H1 (cell line): Measurements from ENCODE around the gene C2CD4C. TPM values are rescaled to one million over a fixed set of nuclear protein-coding genes. Genes with fewer than 3 reads are reported as not detected.
"Not testable (repeated sequence)": the region's sequence is repeated elsewhere in the genome, so short reads cannot be mapped to it uniquely, and the experiment has no call there.

Source experiments
- CTCF ChIA-PET: fragments of 300-600 bp; sonication (Branson Sonifier 250); formaldehyde crosslinking; loops from one replicate; lab custom pipeline; 2021; ENCODE audit not compliant: partially characterized antibody; lab: Charles Lee
- POLR2A ChIA-PET: fragments of 300-600 bp; sonication (Branson Sonifier 250); formaldehyde crosslinking; loops from one replicate; lab custom pipeline; 2021; ENCODE audit warnings: inconsistent platforms; ENCODE audit not compliant: partially characterized antibody; lab: Charles Lee
- DNase-seq, 2 experiments: peaks; one replicate each; pipeline versions ENCODE4 v3.0.0 to v3.0.0-alpha.2; 2010 to 2022; ENCODE audit warnings: low spot score in 2 of 2, low read depth in 1 of 2, mixed read lengths in 1 of 2
- FAIRE-seq: peaks from 2 replicates; lab custom pipeline; 2011; peaks lifted over from hg19 to GRCh38; lab: Jason Lieb, UNC
- H2AFZ ChIP-seq: 2 replicates; pipeline ENCODE4 v1.8.1; 2012; ENCODE audit warnings: low read length, inconsistent platforms
- H2AK5ac ChIP-seq: 2 replicates; pipeline ENCODE4 v1.6.1; 2013; ENCODE audit warnings: low read depth, low read length
- H2BK120ac ChIP-seq: replicated peaks from 2 replicates; pipeline ENCODE3; 2013; ENCODE audit warnings: low read depth, low read length, inconsistent platforms
- H2BK12ac ChIP-seq: 2 replicates; pipeline ENCODE4 v1.6.1; 2013; ENCODE audit warnings: low read depth, low read length
- H2BK15ac ChIP-seq: 2 replicates; pipeline ENCODE4 v1.6.1; 2013; ENCODE audit warnings: low read length
- H2BK20ac ChIP-seq: 2 replicates; pipeline ENCODE4 v1.6.1; 2013; ENCODE audit warnings: low read length
- H2BK5ac ChIP-seq: 2 replicates; pipeline ENCODE4 v1.6.1; 2013; ENCODE audit warnings: low read depth, low read length
- H3K14ac ChIP-seq: 2 replicates; pipeline ENCODE4 v1.6.1; 2013; ENCODE audit warnings: inconsistent platforms; ENCODE audit not compliant: insufficient read length
- H3K18ac ChIP-seq: 2 replicates; pipeline ENCODE4 v1.6.1; 2013; ENCODE audit warnings: low read length; ENCODE audit errors: extremely low read depth
- H3K23ac ChIP-seq: 2 replicates; pipeline ENCODE4 v1.6.1; 2013; ENCODE audit warnings: inconsistent platforms; ENCODE audit not compliant: insufficient read length
- H3K23me2 ChIP-seq: 2 replicates; pipeline ENCODE4 v1.6.1; 2013; ENCODE audit warnings: low read depth, low read length
- H3K27ac ChIP-seq: 2 replicates; pipeline ENCODE4 v1.6.1; 2011; ENCODE audit warnings: low read depth, low read length, inconsistent platforms
- H3K27me3 ChIP-seq, 4 experiments: replicated peaks in 1 of 4; 1 replicate in 1 of 4; 2 replicates in 3 of 4; pipeline versions ENCODE4 v1.6.1 to v1.8.1; 2011 to 2013; ENCODE audit warnings: low read length in 3 of 4, mild to moderate bottlenecking in 3 of 4, inconsistent platforms in 2 of 4, mixed read lengths in 2 of 4, moderate library complexity in 1 of 4; ENCODE audit not compliant: control insufficient read depth in 3 of 4, insufficient read depth in 3 of 4; ENCODE audit errors: extremely low read depth in 1 of 4
- H3K36me3 ChIP-seq, 4 experiments: 2 replicates each; pipeline versions ENCODE4 v1.6.1 to v1.8.1; 2011 to 2013; ENCODE audit warnings: mild to moderate bottlenecking in 4 of 4, low read length in 3 of 4, moderate library complexity in 2 of 4, control low read depth in 1 of 4, inconsistent platforms in 1 of 4; ENCODE audit not compliant: insufficient read depth in 4 of 4, control insufficient read depth in 2 of 4
- H3K4ac ChIP-seq: replicated peaks from 2 replicates; pipeline ENCODE3; 2013; ENCODE audit warnings: low read length, low read depth, mixed read lengths, inconsistent platforms; ENCODE audit not compliant: insufficient read length
- H3K4me1 ChIP-seq, 4 experiments: replicated peaks in 1 of 4; 1 replicate in 1 of 4; 2 replicates in 3 of 4; pipeline versions ENCODE4 v1.6.1 to v1.8.1; 2011 to 2013; ENCODE audit warnings: low read length in 3 of 4, inconsistent platforms in 2 of 4, mixed read lengths in 1 of 4; ENCODE audit not compliant: insufficient read depth in 4 of 4, control insufficient read depth in 3 of 4
- H3K4me2 ChIP-seq, 2 experiments: 2 replicates each; pipeline versions ENCODE4 v1.6.1 to v1.8.1; 2011 to 2013; ENCODE audit warnings: low read depth in 2 of 2, low read length in 2 of 2, control low read depth in 1 of 2, inconsistent platforms in 1 of 2, mild to moderate bottlenecking in 1 of 2; ENCODE audit not compliant: insufficient read depth in 1 of 2
- H3K4me3 ChIP-seq, 4 experiments: fragments of 200-600, 300-600 bp in 1 of 4; sonication (generic), shearing (Covaris generic), sonication (Bioruptor Twin) in 1 of 4; 2 replicates each; pipeline versions ENCODE4 v1.5.1 to v1.8.1; 2011 to 2016; ENCODE audit warnings: low read length in 4 of 4, low read depth in 3 of 4, control low read depth in 2 of 4, inconsistent platforms in 2 of 4, mild to moderate bottlenecking in 2 of 4, mixed read lengths in 1 of 4, moderate library complexity in 1 of 4; ENCODE audit not compliant: insufficient read depth in 2 of 4; ENCODE audit errors: extremely low read depth in 1 of 4
- H3K56ac ChIP-seq: replicated peaks from 2 replicates; pipeline ENCODE3; 2013; ENCODE audit warnings: low read depth, mild to moderate bottlenecking, mixed read lengths, low read length, inconsistent platforms; ENCODE audit not compliant: insufficient read length
- H3K79me1 ChIP-seq: 2 replicates; pipeline ENCODE4 v1.6.1; 2013; ENCODE audit warnings: low read depth, low read length, control low read depth
- H3K79me2 ChIP-seq, 2 experiments: 2 replicates each; pipeline versions ENCODE4 v1.6.1 to v1.8.1; 2012 to 2013; ENCODE audit warnings: low read length in 2 of 2, mild to moderate bottlenecking in 2 of 2, inconsistent platforms in 1 of 2; ENCODE audit not compliant: insufficient read depth in 2 of 2, control insufficient read depth in 1 of 2
- H3K9ac ChIP-seq, 4 experiments: replicated peaks in 1 of 4; 1 replicate in 1 of 4; 2 replicates in 3 of 4; pipeline versions ENCODE4 v1.6.1 to v1.8.1; 2011 to 2013; ENCODE audit warnings: low read depth in 3 of 4, low read length in 3 of 4, control low read depth in 2 of 4, mild to moderate bottlenecking in 2 of 4, moderate library complexity in 2 of 4, inconsistent platforms in 1 of 4; ENCODE audit errors: extremely low read depth in 1 of 4
- H3K9me3 ChIP-seq, 2 experiments: 2 replicates each; pipeline versions ENCODE4 v1.6.1 to v1.8.1; 2012 to 2013; ENCODE audit warnings: mild to moderate bottlenecking in 2 of 2, moderate library complexity in 2 of 2, control low read depth in 1 of 2, inconsistent platforms in 1 of 2, low read depth in 1 of 2, low read length in 1 of 2, mixed read lengths in 1 of 2; ENCODE audit not compliant: insufficient read depth in 2 of 2
- H4K20me1 ChIP-seq, 2 experiments: replicated peaks in 1 of 2; 2 replicates each; pipeline versions ENCODE3 to v1.8.1; 2011 to 2013; ENCODE audit warnings: inconsistent platforms in 2 of 2, low read length in 2 of 2, mild to moderate bottlenecking in 1 of 2; ENCODE audit not compliant: insufficient read depth in 2 of 2, control insufficient read depth in 1 of 2
- H4K5ac ChIP-seq: 2 replicates; pipeline ENCODE4 v1.6.1; 2013; ENCODE audit warnings: low read length, low read depth, mixed read lengths, inconsistent platforms; ENCODE audit not compliant: insufficient read length
- H4K8ac ChIP-seq: 2 replicates; pipeline ENCODE4 v1.8.0; 2013; ENCODE audit warnings: mild to moderate bottlenecking, moderate library complexity, low read length, inconsistent platforms; ENCODE audit not compliant: insufficient read depth; ENCODE audit errors: extremely low read depth
- H4K91ac ChIP-seq: replicated peaks from 2 replicates; pipeline ENCODE3; 2013; ENCODE audit warnings: low read length, mixed read lengths, inconsistent platforms; ENCODE audit not compliant: insufficient read length
- WGBS, 2 experiments: shearing (Covaris generic) in 1 of 2; methylation state at CpG; one replicate each; pipeline versions ENCODE4 v1.1.6 to v1.1.7; 2013 to 2015; ENCODE audit warnings: low lambda C conversion rate in 2 of 2, mixed read lengths in 2 of 2, inconsistent platforms in 1 of 2, low coverage in 1 of 2, missing lambda C conversion rate in 1 of 2; ENCODE audit not compliant: insufficient replicate concordance in 2 of 2, insufficient coverage in 1 of 2, insufficient read length in 1 of 2; ENCODE audit errors: extremely low coverage in 1 of 2, missing lambda C conversion rate in 1 of 2; 5-methylcytosine and 5-hydroxymethylcytosine counted together
- polyA plus RNA-seq, 7 experiments: library from polyadenylated mRNA; depleted of rRNA in 3 of 7; stranded (reverse) in 5 of 7; unstranded in 2 of 7; fragments of >200 nt in 5 of 7; fragments of 200-250 nt in 2 of 7; gene quantifications; 1 replicate in 5 of 7; 2 replicates in 1 of 7; 4 replicates in 1 of 7; pipeline versions ENCODE4 v1.2.1 to v1.2.3, GENCODE V29; 2011 to 2013; ENCODE audit warnings: missing spikeins in 2 of 7, mixed read lengths in 2 of 7
- total RNA-seq: library from RNA; stranded (reverse); fragmentation: NEBNext Ultra II Directional; extraction: Animal tissue kit (Norgen Biotek cat#: 25700); gene quantifications from 2 replicates; pipeline ENCODE4 v1.2.1, GENCODE V29; 2021

The C2CD4C gene
- total and polyA plus RNA-seq, 2 of the 8 experiments (the other 6 are each of a cell fraction or from before 2014, with no cell fraction given) = 3.8 to 6.3 TPM

DNA sequence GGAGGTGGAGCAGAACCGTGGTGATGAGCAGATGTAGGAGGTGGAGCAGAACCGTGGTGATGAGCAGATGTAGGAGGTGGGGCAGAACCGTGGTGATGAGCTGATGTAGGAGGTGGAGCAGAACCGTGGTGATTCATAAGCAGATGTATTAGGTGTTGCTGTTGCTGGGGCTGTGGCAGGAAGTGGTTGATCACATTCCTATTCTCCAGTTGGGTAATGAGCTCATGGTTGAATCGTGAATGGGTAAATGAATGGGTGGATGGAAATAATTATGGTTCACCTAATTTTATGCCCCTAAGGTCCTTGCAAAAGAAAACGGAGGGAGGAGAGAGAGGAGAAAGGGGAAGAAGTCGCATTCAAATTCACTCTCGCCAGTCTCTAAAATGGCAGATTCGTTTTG lies 26.4 kb downstream of the C2CD4C start:
- H3K36me3 ChIP-seq, H2BK15ac ChIP-seq, H3K4me3 ChIP-seq, H2AFZ ChIP-seq, H4K91ac ChIP-seq, H3K79me1 ChIP-seq, H2AK5ac ChIP-seq, H3K14ac ChIP-seq, DNase-seq, H3K23me2 ChIP-seq, H3K79me2 ChIP-seq, H3K9me3 ChIP-seq, H3K9ac ChIP-seq, H3K4me1 ChIP-seq, FAIRE-seq, H3K4ac ChIP-seq, H4K8ac ChIP-seq, H3K56ac ChIP-seq, H2BK20ac ChIP-seq, H3K18ac ChIP-seq, H4K20me1 ChIP-seq, H3K23ac ChIP-seq, H4K5ac ChIP-seq, H3K4me2 ChIP-seq, H3K27me3 ChIP-seq, H2BK12ac ChIP-seq, H2BK5ac ChIP-seq, H3K27ac ChIP-seq, H2BK120ac ChIP-seq: not testable (repeated sequence)
- POLR2A ChIA-PET = interaction anchor here (0.7 to 1.2 kb wide), 2 partner anchors 19 to 128 kb away, joined by 3 read pairs; no protein-coding TSS in a partner anchor
- WGBS, 2 experiments = 87% methylated on average over 8 of the region's 9 CpGs; no CpG with 5 or more reads in 1 of the 2 experiments
- CTCF ChIA-PET = interaction anchor here (0.8 to 3.1 kb wide), 5 partner anchors 8 to 128 kb away, joined by 3 to 20 read pairs (median 16); partner anchors contain the start of gene TPGS1

DNA sequence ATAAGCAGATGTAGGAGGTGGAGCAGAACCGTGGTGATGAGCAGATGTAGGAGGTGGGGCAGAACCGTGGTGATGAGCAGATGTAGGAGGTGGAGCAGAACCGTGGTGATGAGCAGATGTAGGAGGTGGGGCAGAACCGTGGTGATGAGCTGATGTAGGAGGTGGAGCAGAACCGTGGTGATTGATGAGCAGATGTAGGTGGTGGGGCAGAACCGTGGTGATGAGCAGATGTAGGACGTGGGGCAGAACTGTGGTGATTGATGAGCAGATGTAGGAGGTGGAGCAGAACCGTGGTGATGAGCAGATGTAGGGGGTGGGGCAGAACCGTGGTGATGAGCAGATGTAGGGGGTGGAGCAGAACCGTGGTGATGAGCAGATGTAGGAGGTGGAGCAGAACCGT lies 27.0 kb downstream of the C2CD4C start:
- H3K23ac ChIP-seq, H3K14ac ChIP-seq, H3K18ac ChIP-seq, H3K56ac ChIP-seq, H3K9me3 ChIP-seq, H2BK12ac ChIP-seq, H2BK20ac ChIP-seq, FAIRE-seq, H3K23me2 ChIP-seq, H3K27ac ChIP-seq, H3K9ac ChIP-seq, H4K20me1 ChIP-seq, H3K4me3 ChIP-seq, H2AFZ ChIP-seq, H3K36me3 ChIP-seq, H2BK15ac ChIP-seq, H2BK120ac ChIP-seq, H3K4me1 ChIP-seq, H3K27me3 ChIP-seq, H4K5ac ChIP-seq, H3K79me1 ChIP-seq, H4K8ac ChIP-seq, H3K4me2 ChIP-seq, H2BK5ac ChIP-seq, H3K4ac ChIP-seq, H4K91ac ChIP-seq, DNase-seq, POLR2A ChIA-PET, H2AK5ac ChIP-seq, H3K79me2 ChIP-seq: not testable (repeated sequence)
- WGBS, 2 experiments = 81% methylated on average over 11 of the region's 11 CpGs; no CpG with 5 or more reads in 1 of the 2 experiments
- CTCF ChIA-PET = interaction anchor here (0.7 to 3.1 kb wide), 4 partner anchors 10 to 1364 kb away, joined by 3 to 16 read pairs (median 3); no protein-coding TSS in a partner anchor
